Tibial artery (tissue), 4 donors: Measurements from ENCODE around the gene CKMT2.
A peak's percentile ranks its signal among the peaks of the same experiment; 100 is the strongest.

Experiments used
- DNase-seq, 2 donors: peaks; one replicate each; pipeline ENCODE4 v3.0.0-alpha.2; 2019
- H3K27ac ChIP-seq, 2 donors: fragments of 200-600 bp; sonication (generic) in 1 of 2; 1 replicate in 1 of 2; 2 replicates in 1 of 2; pipeline ENCODE4 v1.5.1; 2018 to 2019; ENCODE audit warnings: mild to moderate bottlenecking in 1 of 2
- H3K27me3 ChIP-seq, 2 donors: fragments of 200-600 bp; sonication (generic) in 1 of 2; one replicate each; pipeline versions ENCODE4 v1.5.1 to v1.6.0; 2016 to 2019
- H3K36me3 ChIP-seq, 3 donors: fragments of 200-600 bp; sonication (generic) in 2 of 3; one replicate each; pipeline ENCODE4 v1.5.1; 2016 to 2019; ENCODE audit warnings: mild to moderate bottlenecking in 2 of 3
- H3K4me1 ChIP-seq, 4 donors: fragments of 200-600 bp; sonication (generic) in 2 of 4; 1 replicate in 3 of 4; 2 replicates in 1 of 4; pipeline ENCODE4 v1.5.1; 2016 to 2019
- H3K4me3 ChIP-seq, 2 donors: fragments of 200-600 bp; sonication (generic) in 1 of 2; 1 replicate in 1 of 2; 2 replicates in 1 of 2; pipeline ENCODE4 v1.5.1; 2018 to 2019; ENCODE audit warnings: mild to moderate bottlenecking in 2 of 2
- H3K9me3 ChIP-seq, 3 donors: fragments of 200-600 bp; sonication (generic) in 1 of 3; one replicate each; pipeline ENCODE4 v1.5.1; 2016 to 2019
- intact Hi-C: fragments of 100-400 bp; cut with DNase I; formaldehyde crosslinking; loops from one replicate; pipeline ENCODE4 v1.15.0; 2023; ENCODE audit warnings: low total_unique reads
- TF ChIP-seq, protein P1 (sequence below), 2 experiments: fragments of 200-600 bp in 1 of 2; fragments of 450-650 bp in 1 of 2; IDR thresholded peaks; one replicate each; pipeline ENCODE4 v1.5.1; 2017 to 2019; ENCODE audit warnings: antibody characterized with exemption in 2 of 2, mild to moderate bottlenecking in 1 of 2, moderate library complexity in 1 of 2

The CKMT2 gene

DNA sequence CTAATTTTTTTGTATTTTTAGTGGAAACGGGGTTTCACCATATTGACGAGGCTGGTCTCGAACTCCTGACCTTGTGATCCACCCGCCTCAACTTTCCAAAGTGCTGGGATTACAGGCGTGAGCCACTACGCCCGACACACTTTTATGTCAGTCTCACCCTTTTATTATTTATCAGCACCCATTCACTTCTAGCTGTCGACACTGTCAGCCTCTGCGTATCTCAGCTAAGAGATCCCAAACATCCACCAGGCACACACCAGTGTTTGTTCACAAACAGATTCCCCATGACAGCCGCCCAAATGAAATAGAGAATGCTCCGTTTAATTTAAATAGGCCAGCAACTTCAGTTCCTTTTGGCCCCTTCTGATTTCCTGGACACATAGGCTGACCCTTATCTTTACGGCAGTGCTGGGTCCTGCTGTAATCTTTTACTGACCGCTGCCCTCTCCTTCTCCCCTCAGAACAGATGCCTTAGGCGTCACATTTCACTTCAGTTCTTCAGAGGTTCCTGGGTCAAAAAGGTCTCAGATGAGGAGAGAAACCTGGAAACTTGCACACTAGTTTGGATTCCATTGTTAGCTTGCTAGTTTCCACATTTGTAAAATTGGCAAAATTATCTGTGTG lies 43.1 kb upstream of the CKMT2 start:
- no peak overlapping the region for H3K27ac ChIP-seq
- TF ChIP-seq, protein P1, sequence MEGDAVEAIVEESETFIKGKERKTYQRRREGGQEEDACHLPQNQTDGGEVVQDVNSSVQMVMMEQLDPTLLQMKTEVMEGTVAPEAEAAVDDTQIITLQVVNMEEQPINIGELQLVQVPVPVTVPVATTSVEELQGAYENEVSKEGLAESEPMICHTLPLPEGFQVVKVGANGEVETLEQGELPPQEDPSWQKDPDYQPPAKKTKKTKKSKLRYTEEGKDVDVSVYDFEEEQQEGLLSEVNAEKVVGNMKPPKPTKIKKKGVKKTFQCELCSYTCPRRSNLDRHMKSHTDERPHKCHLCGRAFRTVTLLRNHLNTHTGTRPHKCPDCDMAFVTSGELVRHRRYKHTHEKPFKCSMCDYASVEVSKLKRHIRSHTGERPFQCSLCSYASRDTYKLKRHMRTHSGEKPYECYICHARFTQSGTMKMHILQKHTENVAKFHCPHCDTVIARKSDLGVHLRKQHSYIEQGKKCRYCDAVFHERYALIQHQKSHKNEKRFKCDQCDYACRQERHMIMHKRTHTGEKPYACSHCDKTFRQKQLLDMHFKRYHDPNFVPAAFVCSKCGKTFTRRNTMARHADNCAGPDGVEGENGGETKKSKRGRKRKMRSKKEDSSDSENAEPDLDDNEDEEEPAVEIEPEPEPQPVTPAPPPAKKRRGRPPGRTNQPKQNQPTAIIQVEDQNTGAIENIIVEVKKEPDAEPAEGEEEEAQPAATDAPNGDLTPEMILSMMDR (IDR thresholded peaks at IDR 0.05): no peak
- intact Hi-C loops: no loop called here

GRCh38 chr5:81191726-81192372 lies 41.3 kb upstream of the CKMT2 start:
- no peak overlapping the region for H3K4me3 ChIP-seq
- DNase-seq: no peak
- no peaks in the 10 kb centered on the region for H3K27me3 ChIP-seq
- intact Hi-C loops: no loop called here
- H3K9me3 ChIP-seq: no peaks in the 10 kb centered on the region
- peaks cover 0 to 10% (median 6%) of the 10 kb centered on the region in 4 donors for H3K4me1 ChIP-seq
- TF ChIP-seq, protein P1 (IDR thresholded peaks at IDR 0.05): no peak
- H3K27ac ChIP-seq: no peak overlapping the region
- H3K36me3 ChIP-seq: no peaks in the 10 kb centered on the region

More for the DNA sequence above, 43.1 kb upstream of the CKMT2 start:
- Histone ChIP-seq H3K9me3 (no peaks in the 10 kb centered on the region), H3K27me3 (no peaks in the 10 kb centered on the region), H3K36me3 (no peaks in the 10 kb centered on the region), H3K4me1 (peaks cover 0 to 2% (median 0%) of the 10 kb centered on the region in 4 donors), H3K4me3 (no peak overlapping the region)
- no peak for DNase-seq

- Histone ChIP-seq H3K27me3 (no peaks in the 10 kb centered on the region), H3K36me3 (no peaks in the 10 kb centered on the region), H3K4me3 (no peak overlapping the region), H3K27ac (no peak overlapping the region), H3K4me1 (peaks cover 0 to 10% (median 6%) of the 10 kb centered on the region in 4 donors), H3K9me3 (no peaks in the 10 kb centered on the region)
- no peak for DNase-seq
- intact Hi-C loops: no loop called here
- TF ChIP-seq, protein P1 (IDR thresholded peaks at IDR 0.05): no peak
Observed at GRCh38 chr5:81192373-81192750, 40.8 kb upstream of the CKMT2 start.

- TF ChIP-seq, protein P1 (IDR thresholded peaks at IDR 0.05): peak; percentile 75 to 89
- no peaks in the 10 kb centered on the region for H3K36me3 ChIP-seq
- H3K27me3 ChIP-seq: no peaks in the 10 kb centered on the region
- H3K4me1 ChIP-seq: peaks cover 0 to 10% (median 6%) of the 10 kb centered on the region in 4 donors
- DNase-seq: peak; percentile 66 to 85
- H3K4me3 ChIP-seq: peak overlapping the region in 1 of 2 donors; percentile 10
- intact Hi-C loops: no loop called here
- H3K27ac ChIP-seq: no peak overlapping the region
- H3K9me3 ChIP-seq: no peaks in the 10 kb centered on the region
Observed at GRCh38 chr5:81194633-81195334, 38.3 kb upstream of the CKMT2 start.

GRCh38 chr5:81195335-81195929 lies 37.7 kb upstream of the CKMT2 start:
- H3K9me3 ChIP-seq: no peaks in the 10 kb centered on the region
- H3K4me3 ChIP-seq: peak overlapping the region in 1 of 2 donors; percentile 10
- TF ChIP-seq, protein P1 (IDR thresholded peaks at IDR 0.05): no peak
- no peaks in the 10 kb centered on the region for H3K36me3 ChIP-seq
- no peak overlapping the region for H3K27ac ChIP-seq
- H3K27me3 ChIP-seq: no peaks in the 10 kb centered on the region
- H3K4me1 ChIP-seq: peaks cover 0 to 10% (median 6%) of the 10 kb centered on the region in 4 donors
- DNase-seq: no peak
- intact Hi-C loops: no loop called here
